GOT3 (cell line): ENCODE data around the gene TAS2R46.
"Not testable (repeated sequence)": the region's sequence is repeated elsewhere in the genome, so short reads cannot be mapped to it uniquely, and the experiment has no call there.

Experiments
- DNase-seq: peaks from one replicate; lab custom pipeline; 2025; ENCODE audit warnings: mixed read lengths; lab: John Stamatoyannopoulos, UW

TAS2R46 gene

DNA sequence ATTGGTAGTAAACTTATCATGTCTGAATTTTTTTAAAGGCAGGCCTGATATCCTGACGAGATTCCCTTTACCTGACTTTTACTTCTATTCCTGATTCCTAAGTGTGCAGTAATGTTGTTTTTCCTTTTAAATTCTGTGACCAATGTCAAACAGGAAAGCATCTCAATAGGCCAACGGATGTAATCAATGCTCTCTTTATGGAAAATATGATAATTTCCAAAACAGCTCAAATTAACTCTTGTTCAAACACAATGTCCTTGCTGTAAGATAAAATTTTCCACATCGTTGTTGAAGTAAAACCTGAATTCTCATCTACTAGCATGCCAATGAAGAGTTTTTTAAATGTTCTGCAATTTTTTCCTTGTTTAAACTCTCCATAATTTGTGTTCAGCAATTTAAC, 22.9 kb downstream of the TAS2R46 start:
- DNase-seq = no peak

- DNase-seq = not testable (repeated sequence)
These were observed 28.1 kb downstream of the TAS2R46 start for GRCh38 chr12:11033959-11034358.

DNA sequence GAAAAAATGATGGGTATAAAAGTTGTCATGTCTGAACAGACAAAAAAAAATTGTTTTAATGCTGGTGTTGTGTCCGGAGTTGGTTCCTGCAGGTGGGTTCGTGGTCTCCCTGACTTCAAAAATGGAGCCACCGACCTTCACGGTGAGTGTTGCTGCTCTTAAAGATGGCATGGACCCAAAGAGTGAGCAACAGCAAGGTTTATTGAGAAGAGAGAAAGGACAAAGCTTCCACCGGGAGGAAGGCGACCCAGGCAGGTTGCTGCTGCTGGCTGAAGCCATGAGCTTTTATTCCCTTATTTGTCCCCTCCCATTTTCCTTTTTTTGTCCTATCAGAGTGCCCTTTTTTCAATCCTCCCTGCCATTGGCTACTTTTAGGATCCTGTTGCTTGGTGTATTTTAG, 30.8 kb downstream of the TAS2R46 start, which contains the start of gene TAS2R31:
Gene TAS2R31, minus strand, starts transcription at position 101 of the 400 bp plus-strand sequence. Its CDS starts 72 bp downstream, at position 29.
- no peak for DNase-seq

DNA sequence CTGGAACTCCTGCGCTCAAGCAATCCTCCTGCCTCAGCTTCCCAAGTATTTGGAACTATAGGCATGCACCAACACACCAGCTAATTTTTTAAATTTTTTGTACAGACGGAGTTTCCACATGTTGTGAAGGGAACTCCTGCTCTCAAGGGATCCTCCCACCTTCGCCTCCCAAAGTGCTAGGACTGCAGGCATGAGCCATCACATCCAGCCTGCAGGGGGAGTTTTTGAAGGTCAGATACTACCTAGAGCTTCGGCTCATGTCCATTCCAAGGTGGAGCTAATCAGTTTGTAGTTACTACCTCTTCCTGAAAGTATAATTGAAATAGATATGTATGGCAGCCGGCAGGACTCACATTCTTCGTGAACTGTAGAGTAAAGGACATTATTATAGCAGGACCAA, 36.0 kb downstream of the TAS2R46 start:
- no peak for DNase-seq

- DNase-seq = no peak
These were observed 38.7 kb downstream of the TAS2R46 start for GRCh38 chr12:11023387-11023786.

GRCh38 chr12:11022520-11022919, 39.6 kb downstream of the TAS2R46 start, which contains the start of gene TAS2R19:
Gene TAS2R19 (minus strand): TSS chr12:11022620. CDS start chr12:11022571, 49 bp downstream.
- DNase-seq = no peak

DNA sequence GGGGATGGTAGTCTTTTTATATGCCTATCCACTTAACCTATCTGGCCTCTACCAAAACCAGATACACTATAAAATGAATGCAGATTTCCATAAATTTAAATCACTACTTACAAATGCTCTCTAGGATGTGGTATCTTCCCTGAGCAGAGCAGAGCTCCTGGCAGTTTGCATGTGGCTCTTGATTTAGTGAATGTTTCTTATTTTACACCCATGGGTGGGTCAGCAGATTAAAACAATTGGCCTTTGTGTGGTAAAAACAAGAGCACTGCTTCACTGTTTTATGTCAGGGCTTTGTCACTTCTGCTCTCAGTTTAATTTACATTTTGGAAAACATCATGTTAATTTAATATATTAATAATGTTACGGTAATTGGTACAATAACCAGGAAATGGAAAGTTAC, 45.2 kb downstream of the TAS2R46 start:
- DNase-seq = no peak

GRCh38 chr12:11015775-11016430, 46.2 kb downstream of the TAS2R46 start:
- DNase-seq = no peak

DNA sequence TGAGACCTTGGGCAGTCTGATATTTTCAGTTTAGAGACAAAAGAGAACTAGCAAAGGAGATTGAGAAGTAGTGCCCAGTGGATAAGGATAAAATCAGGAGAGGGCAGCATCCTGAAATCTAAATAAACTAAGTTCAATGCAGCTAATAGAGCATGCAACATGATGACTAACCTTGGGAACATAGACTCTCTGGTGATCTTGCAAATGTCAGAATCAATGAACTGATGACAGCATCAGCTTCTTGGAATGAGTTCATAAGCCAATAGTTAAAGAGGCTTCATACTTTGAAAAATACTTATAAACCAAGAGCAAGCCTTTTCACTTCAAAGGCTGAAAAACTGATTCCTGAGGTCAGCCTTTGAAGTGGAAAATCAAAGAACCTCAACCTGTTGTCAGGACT, 47.9 kb downstream of the TAS2R46 start:
- no peak for DNase-seq
